ENCODE measurements around the gene SMNDC1.
A peak's percentile ranks its signal among the peaks of the same experiment; 100 is the strongest.

SMNDC1 gene

DNA sequence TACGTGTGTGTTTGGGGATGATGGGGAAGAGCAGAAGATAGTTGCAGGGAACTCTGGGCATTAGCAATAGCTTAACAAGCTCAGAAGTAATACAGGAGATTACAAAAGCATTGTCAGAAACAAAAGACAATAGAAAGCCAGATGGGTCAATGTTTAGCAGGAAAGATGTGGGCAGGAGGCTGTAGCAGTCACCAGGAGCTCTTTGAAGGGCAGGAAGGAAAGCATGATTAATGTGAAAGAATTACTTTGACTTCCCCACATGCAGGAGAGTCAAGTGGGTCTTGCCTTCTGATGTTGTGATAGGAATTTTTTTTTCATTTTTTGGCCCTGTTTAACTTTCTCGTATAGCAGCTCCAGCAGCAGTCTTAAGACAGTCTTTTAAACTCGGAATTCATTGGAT lies 6.0 kb upstream of the SMNDC1 start:
- H3K27ac ChIP-seq = no peak overlapping the region
- peaks cover 0 to 20% of the 10 kb centered on the region in 2 donors for H3K27me3 ChIP-seq
- intact Hi-C loops (cut with DNase I; ENCODE audit: low total_unique reads) = no loop called here
- no peak overlapping the region for H3K4me3 ChIP-seq
- peaks cover 0 to 4% (median 1%) of the 10 kb centered on the region in 4 donors for H3K4me1 ChIP-seq
- TF ChIP-seq, protein P1, sequence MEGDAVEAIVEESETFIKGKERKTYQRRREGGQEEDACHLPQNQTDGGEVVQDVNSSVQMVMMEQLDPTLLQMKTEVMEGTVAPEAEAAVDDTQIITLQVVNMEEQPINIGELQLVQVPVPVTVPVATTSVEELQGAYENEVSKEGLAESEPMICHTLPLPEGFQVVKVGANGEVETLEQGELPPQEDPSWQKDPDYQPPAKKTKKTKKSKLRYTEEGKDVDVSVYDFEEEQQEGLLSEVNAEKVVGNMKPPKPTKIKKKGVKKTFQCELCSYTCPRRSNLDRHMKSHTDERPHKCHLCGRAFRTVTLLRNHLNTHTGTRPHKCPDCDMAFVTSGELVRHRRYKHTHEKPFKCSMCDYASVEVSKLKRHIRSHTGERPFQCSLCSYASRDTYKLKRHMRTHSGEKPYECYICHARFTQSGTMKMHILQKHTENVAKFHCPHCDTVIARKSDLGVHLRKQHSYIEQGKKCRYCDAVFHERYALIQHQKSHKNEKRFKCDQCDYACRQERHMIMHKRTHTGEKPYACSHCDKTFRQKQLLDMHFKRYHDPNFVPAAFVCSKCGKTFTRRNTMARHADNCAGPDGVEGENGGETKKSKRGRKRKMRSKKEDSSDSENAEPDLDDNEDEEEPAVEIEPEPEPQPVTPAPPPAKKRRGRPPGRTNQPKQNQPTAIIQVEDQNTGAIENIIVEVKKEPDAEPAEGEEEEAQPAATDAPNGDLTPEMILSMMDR (IDR thresholded peaks at IDR 0.05) = no peak
- no peak for DNase-seq
- no peaks in the 10 kb centered on the region for H3K36me3 ChIP-seq
- no peaks in the 10 kb centered on the region for H3K9me3 ChIP-seq

DNA sequence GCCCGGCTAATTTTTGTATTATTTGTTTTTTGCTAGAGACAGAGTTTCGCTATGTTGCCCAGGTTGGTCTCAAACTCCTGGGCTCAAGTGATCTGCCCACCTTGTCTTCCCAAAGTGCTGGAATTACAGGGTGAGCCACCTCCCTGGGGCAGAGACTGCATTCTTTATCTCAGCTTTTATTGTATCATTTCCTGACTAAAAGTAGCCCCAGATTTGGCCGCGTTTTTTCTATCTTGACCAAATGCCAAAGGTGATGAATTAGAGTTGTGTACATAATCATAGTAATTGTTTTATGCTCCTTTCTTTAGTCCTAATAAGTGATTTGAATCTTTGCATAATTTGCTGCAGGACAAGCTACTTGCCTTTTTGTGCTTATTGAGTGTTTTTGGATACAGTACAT lies 3.1 kb upstream of the SMNDC1 start:
- intact Hi-C loops (cut with DNase I; ENCODE audit: low total_unique reads) = loop anchor here (5.0 to 10.0 kb wide), 3 partner anchors 189 to 423 kb away; partner anchors contain the start of gene DUSP5
- DNase-seq = no peak
- no peak overlapping the region for H3K4me3 ChIP-seq
- TF ChIP-seq, protein P1 (IDR thresholded peaks at IDR 0.05) = no peak
- no peaks in the 10 kb centered on the region for H3K9me3 ChIP-seq
- H3K36me3 ChIP-seq = peaks cover 0 to under 1% (median 0%) of the 10 kb centered on the region in 3 donors
- H3K27me3 ChIP-seq = peaks cover 0 to 7% of the 10 kb centered on the region in 2 donors
- H3K27ac ChIP-seq = no peak overlapping the region
- peaks cover 0 to 19% (median 12%) of the 10 kb centered on the region in 4 donors for H3K4me1 ChIP-seq

DNA sequence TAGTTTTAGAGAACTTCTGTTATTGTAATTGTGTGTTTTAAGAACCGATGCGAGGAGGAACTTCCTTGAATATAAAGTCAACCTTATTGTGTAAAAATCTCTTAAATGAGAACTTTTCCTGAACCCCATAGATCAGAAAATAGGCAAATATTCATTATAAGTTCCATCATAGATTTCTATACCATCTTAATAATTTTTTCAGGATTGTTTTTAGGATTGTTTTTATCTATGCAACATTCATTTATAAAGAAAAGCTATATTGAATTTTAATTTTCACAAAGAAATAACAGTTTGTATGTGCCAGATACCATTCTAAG lies 1.7 kb upstream of the SMNDC1 start:
- Histone ChIP-seq H3K4me1 (peaks cover 0 to 33% (median 25%) of the 10 kb centered on the region in 4 donors), H3K4me3 (no peak overlapping the region), H3K27me3 (no peaks in the 10 kb centered on the region), H3K27ac (no peak overlapping the region), H3K9me3 (no peaks in the 10 kb centered on the region), H3K36me3 (peaks cover 3 to 11% (median 9%) of the 10 kb centered on the region in 3 donors)
- TF ChIP-seq, protein P1 (IDR thresholded peaks at IDR 0.05) = no peak
- DNase-seq = no peak
- intact Hi-C loops (cut with DNase I; ENCODE audit: low total_unique reads) = loop anchor here (5.0 to 10.0 kb wide), 3 partner anchors 191 to 422 kb away; partner anchors contain the start of gene DUSP5

DNA sequence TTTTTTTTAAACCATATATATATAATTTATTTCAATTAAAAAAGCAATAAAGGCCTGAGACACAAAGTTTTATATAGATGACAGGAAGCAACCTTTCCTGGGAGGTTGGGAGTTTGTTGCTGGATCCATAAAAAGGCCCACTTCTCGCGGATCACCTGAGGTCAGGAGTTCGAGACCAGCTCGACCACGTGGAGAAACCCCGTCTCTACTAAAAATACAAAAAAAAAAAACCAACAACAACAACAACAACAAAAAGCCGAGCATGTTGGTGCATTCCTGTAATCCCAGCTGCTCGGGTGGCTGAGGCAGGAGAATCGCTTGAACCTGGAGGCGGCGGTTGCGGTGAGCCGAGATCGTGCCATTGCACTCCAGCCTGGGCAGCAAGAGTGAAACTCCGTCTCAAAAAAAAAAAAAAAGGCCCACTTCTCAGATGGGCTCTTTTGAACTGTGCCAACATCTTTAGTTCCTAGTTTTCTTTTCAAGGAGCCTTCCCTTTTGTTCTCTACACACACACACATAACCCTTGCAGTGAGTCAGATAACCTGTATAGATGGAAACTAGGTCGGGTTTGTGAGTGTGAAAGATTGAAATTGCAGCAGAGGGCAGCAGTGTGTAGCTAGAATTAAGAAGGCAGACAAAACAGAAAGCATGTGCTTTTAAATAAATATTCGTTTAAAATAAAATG lies 1.2 kb upstream of the SMNDC1 start:
- H3K27ac ChIP-seq = peak overlapping the region; percentile 92 to 93
- peaks cover 0 to 38% (median 29%) of the 10 kb centered on the region in 4 donors for H3K4me1 ChIP-seq
- peak overlapping the region in 1 of 2 donors; percentile 97 for H3K4me3 ChIP-seq

DNA sequence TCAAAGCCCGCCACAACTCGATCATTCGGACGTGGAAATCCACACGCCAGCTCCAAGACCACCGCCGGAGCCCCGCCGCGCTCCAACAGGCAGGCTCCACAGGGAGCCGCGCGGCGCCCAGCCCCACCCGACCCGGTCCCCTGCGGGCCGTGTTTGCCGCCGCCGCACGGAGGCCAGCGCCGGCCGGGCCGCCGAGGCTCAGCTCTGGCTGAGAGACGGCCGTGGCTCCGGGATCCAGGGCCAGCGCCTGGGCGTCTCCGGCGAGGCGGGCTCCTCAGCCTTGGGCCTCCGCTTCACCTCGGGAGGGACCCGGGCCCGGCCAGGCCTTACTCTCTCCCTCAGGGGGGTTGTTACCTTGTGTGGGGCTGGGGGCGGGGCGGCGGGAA lies 333 bp downstream of the SMNDC1 start:
- Histone ChIP-seq H3K4me3 (peak overlapping the region; percentile 97 to 98), H3K27ac (peak overlapping the region; percentile 92 to 93), H3K36me3 (peaks cover 3 to 26% (median 16%) of the 10 kb centered on the region in 3 donors), H3K4me1 (peaks cover 0 to 50% (median 34%) of the 10 kb centered on the region in 4 donors), H3K27me3 (no peaks in the 10 kb centered on the region), H3K9me3 (no peaks in the 10 kb centered on the region)
- intact Hi-C loops (cut with DNase I; ENCODE audit: low total_unique reads) = loop anchor here (5.0 to 10.0 kb wide), 2 partner anchors 167 to 420 kb away; no protein-coding TSS in a partner anchor
- TF ChIP-seq, protein P1 (IDR thresholded peaks at IDR 0.05) = no peak
- no peak for DNase-seq

More for the DNA sequence above, 1.2 kb upstream of the SMNDC1 start:
- intact Hi-C loops (cut with DNase I; ENCODE audit: low total_unique reads) = loop anchor here (5.0 to 10.0 kb wide), 3 partner anchors 191 to 421 kb away; partner anchors contain the start of gene DUSP5
- DNase-seq = peak in 1 of 2 donors; percentile 40
- TF ChIP-seq, protein P1 (IDR thresholded peaks at IDR 0.05) = peak; percentile 53 to 65
- Histone ChIP-seq H3K27me3 (no peaks in the 10 kb centered on the region), H3K9me3 (no peaks in the 10 kb centered on the region), H3K36me3 (peaks cover 3 to 16% (median 9%) of the 10 kb centered on the region in 3 donors)
